ENCODE results near the gene SDR39U1. TPM values are rescaled to one million over a fixed set of nuclear protein-coding genes. Genes with fewer than 3 reads are reported as not detected.

SDR39U1 gene
- total RNA-seq, 4 donors from 2014 or later, result 16.1 to 36.0 (median 20.4) TPM

DNA sequence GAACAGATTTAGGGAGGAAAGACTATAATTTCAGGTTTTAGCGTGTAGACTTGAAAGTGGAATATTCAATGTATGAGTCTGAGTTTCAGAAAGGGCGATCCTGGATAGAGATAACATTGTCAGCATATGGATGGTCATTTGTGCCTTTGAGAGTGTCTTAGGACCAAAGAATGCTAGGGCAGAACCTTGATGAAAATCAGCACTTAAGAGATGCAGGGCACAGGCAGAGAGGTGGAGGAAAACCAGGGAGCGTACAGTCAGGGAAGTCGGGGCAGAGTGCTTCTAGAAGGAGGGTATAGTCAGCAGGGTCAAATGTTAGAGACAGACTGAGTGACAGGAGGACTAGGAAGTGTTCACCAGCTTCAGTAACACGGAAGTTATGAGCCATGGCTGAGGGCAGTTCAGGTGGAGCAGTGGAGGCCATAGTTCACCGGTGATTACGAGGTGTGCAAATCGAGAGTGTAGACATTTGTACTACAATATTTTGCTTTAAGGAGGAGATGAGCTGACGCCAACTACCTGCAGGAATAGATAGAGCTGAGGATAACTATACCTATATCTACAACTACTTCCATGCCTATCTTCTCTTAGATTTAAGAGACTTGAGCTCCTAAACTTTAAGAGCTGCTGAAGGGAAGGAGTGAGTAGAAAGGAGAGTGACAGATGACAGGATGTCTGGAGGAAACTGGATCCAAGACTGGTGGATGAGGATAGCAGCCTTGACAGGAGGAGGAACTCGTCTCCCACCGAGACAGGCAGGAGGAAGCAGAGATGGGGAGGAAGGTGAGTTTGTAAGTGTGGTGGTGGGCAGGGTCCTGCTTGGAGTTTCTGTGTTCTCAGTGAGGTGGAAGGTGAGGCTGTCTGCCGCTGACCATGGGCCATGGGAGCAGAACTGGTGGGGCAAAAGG lies 19.6 kb downstream of the SDR39U1 start:
- H3K4me3 ChIP-seq, result no peak overlapping the region
- no peak overlapping the region for H3K27ac ChIP-seq
- H3K36me3 ChIP-seq, result no peaks in the 10 kb centered on the region
- 78 to 80% methylated on average over 12 of the region's 12 CpGs for WGBS, 2 donors
- intact Hi-C loops (cut with DNase I), result no loop called here
- peaks cover 5 to 48% (median 30%) of the 10 kb centered on the region in 3 donors for H3K4me1 ChIP-seq
- no peaks in the 10 kb centered on the region for H3K9me3 ChIP-seq
- DNase-seq, result no peak
- TF ChIP-seq POLR2A (IDR thresholded peaks at IDR 0.05), result no peak
- TF ChIP-seq, protein P1, sequence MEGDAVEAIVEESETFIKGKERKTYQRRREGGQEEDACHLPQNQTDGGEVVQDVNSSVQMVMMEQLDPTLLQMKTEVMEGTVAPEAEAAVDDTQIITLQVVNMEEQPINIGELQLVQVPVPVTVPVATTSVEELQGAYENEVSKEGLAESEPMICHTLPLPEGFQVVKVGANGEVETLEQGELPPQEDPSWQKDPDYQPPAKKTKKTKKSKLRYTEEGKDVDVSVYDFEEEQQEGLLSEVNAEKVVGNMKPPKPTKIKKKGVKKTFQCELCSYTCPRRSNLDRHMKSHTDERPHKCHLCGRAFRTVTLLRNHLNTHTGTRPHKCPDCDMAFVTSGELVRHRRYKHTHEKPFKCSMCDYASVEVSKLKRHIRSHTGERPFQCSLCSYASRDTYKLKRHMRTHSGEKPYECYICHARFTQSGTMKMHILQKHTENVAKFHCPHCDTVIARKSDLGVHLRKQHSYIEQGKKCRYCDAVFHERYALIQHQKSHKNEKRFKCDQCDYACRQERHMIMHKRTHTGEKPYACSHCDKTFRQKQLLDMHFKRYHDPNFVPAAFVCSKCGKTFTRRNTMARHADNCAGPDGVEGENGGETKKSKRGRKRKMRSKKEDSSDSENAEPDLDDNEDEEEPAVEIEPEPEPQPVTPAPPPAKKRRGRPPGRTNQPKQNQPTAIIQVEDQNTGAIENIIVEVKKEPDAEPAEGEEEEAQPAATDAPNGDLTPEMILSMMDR (IDR thresholded peaks at IDR 0.05), result no peak
- H3K27me3 ChIP-seq, result no peaks in the 10 kb centered on the region

DNA sequence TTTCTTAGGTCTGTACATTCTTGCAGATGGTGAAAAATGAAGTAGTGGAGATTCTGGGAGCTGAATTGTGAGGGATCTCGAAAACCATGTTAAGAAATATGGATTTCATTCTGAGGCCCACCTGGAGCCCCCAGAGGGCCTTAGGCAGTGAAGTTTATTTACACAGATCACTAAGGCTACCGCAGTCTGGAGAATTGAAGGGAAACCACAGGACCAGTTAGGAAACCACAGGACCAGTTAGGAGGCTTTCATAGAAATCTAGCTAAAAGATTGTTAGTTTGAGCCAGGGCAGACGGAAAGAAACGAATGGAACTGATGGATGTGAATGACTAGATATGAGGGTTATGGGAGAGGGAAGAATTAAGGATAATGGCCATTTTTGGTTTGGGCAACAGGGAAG lies 20.3 kb downstream of the SDR39U1 start:
- 63 to 69% methylated on average over 4 of the region's 4 CpGs for WGBS, 2 donors
- H3K36me3 ChIP-seq, result no peaks in the 10 kb centered on the region
- no peaks in the 10 kb centered on the region for H3K27me3 ChIP-seq
- TF ChIP-seq POLR2A (IDR thresholded peaks at IDR 0.05), result no peak
- TF ChIP-seq, protein P1 (IDR thresholded peaks at IDR 0.05), result no peak
- intact Hi-C loops (cut with DNase I), result no loop called here
- H3K4me1 ChIP-seq, result peaks cover 6 to 48% (median 31%) of the 10 kb centered on the region in 3 donors
- H3K9me3 ChIP-seq, result no peaks in the 10 kb centered on the region
- H3K4me3 ChIP-seq, result no peak overlapping the region
- H3K27ac ChIP-seq, result no peak overlapping the region
- DNase-seq, result no peak

DNA sequence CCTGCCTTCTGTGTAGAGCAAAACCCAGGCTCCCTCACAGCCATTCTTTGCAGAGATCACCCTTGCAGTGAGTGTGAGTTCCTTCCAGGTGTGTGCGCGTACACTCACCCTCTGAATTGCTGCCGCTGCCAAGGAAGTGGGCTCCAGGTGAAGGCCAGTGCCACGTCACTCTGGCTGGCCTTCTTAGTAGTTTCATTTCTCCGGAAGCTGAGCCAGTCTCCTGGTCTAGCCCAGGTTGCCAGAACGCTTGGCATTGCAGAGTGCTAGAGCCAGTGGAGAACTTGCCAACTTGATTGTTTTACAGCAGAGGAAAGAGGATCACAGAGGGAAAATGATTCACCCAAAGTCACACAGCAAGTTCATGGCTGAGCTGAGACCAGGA lies 24.1 kb downstream of the SDR39U1 start:
- Histone ChIP-seq H3K9me3 (no peaks in the 10 kb centered on the region), H3K36me3 (peaks cover 0 to 25% (median 14%) of the 10 kb centered on the region in 3 donors), H3K4me3 (no peak overlapping the region), H3K27ac (peak overlapping the region; percentile 25 to 57 (median 50)), H3K4me1 (peaks cover 6 to 24% (median 15%) of the 10 kb centered on the region in 3 donors), H3K27me3 (no peaks in the 10 kb centered on the region)
- TF ChIP-seq, protein P1 (IDR thresholded peaks at IDR 0.05), result no peak
- no peak for TF ChIP-seq POLR2A (IDR thresholded peaks at IDR 0.05)
- intact Hi-C loops (cut with DNase I), result no loop called here
- no peak for DNase-seq
- 29 to 39% methylated on average over 5 to 6 of the region's 6 CpGs for WGBS, 2 donors

DNA sequence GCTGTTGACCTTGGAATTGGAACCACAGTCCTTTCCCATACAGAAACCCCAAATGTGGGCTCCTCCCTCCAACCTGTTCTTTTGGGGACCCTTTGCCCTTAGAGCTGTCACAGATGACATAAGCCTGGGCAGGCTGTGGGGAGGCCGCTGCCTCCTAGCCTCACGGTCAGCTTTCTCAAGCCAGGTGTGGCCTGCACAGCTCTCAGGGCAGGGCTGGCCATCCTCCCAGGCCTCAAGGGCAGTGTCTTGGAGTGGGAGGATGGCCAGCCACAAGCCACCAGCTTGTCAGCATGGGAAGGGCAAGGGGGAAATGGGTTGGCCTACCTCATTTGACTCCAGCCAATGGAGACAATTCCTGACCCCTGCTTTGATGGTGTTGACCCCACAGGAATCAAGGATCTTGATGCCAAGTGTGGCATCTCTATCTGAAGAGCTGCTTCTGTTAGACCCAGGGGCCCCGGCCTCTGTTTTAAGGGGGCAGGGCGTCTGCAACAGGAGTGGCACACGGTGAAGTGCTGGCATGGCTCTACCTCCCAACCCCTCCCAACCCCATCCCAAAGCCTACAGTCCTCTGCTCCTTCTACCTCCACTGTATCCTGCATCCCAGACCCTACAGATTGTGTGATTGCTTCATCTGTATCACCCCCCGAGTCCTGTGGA lies 24.6 kb downstream of the SDR39U1 start:
- intact Hi-C loops (cut with DNase I), result no loop called here
- 31 to 64% methylated on average over 4 of the region's 6 CpGs for WGBS, 2 donors
- Histone ChIP-seq H3K27ac (peak overlapping the region; percentile 25 to 57 (median 50)), H3K4me1 (peaks cover 6 to 24% (median 15%) of the 10 kb centered on the region in 3 donors), H3K9me3 (no peaks in the 10 kb centered on the region), H3K27me3 (no peaks in the 10 kb centered on the region), H3K4me3 (no peak overlapping the region), H3K36me3 (peaks cover 0 to 30% (median 14%) of the 10 kb centered on the region in 3 donors)
- no peak for DNase-seq
- TF ChIP-seq, protein P1 (IDR thresholded peaks at IDR 0.05), result no peak
- no peak for TF ChIP-seq POLR2A (IDR thresholded peaks at IDR 0.05)

Measured in esophagus squamous epithelium (tissue), 5 donors.